Ovary (tissue), 3 donors: ENCODE data around the gene NFIL3.

Source experiments
- POLR2A ChIP-seq: fragments of 450-650 bp; IDR thresholded peaks from one replicate; pipeline ENCODE4 v1.6.1; 2017; ENCODE audit warnings: antibody characterized with exemption, mild to moderate bottlenecking, moderate library complexity
- TF ChIP-seq, protein P1 (sequence below), 3 donors: fragments of 450-650 bp in 2 of 3; fragments of 200-600 bp in 1 of 3; IDR thresholded peaks; one replicate each; pipeline versions ENCODE4 v1.5.1 to v1.8.0; 2016 to 2022; ENCODE audit warnings: antibody characterized with exemption in 3 of 3, mild to moderate bottlenecking in 1 of 3
- donor health status: DM: no; HTN: no; CAD: no.

GRCh38 chr9:91426123-91426745 is 2.6 kb upstream of the NFIL3 start:
- TF ChIP-seq, protein P1, sequence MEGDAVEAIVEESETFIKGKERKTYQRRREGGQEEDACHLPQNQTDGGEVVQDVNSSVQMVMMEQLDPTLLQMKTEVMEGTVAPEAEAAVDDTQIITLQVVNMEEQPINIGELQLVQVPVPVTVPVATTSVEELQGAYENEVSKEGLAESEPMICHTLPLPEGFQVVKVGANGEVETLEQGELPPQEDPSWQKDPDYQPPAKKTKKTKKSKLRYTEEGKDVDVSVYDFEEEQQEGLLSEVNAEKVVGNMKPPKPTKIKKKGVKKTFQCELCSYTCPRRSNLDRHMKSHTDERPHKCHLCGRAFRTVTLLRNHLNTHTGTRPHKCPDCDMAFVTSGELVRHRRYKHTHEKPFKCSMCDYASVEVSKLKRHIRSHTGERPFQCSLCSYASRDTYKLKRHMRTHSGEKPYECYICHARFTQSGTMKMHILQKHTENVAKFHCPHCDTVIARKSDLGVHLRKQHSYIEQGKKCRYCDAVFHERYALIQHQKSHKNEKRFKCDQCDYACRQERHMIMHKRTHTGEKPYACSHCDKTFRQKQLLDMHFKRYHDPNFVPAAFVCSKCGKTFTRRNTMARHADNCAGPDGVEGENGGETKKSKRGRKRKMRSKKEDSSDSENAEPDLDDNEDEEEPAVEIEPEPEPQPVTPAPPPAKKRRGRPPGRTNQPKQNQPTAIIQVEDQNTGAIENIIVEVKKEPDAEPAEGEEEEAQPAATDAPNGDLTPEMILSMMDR (IDR thresholded peaks at IDR 0.05), result peak in 2 of 3 donors; percentile 44 to 60
- TF ChIP-seq POLR2A, result no peak
